ENCODE measurements around the gene RNPEPL1.

Gene RNPEPL1

DNA sequence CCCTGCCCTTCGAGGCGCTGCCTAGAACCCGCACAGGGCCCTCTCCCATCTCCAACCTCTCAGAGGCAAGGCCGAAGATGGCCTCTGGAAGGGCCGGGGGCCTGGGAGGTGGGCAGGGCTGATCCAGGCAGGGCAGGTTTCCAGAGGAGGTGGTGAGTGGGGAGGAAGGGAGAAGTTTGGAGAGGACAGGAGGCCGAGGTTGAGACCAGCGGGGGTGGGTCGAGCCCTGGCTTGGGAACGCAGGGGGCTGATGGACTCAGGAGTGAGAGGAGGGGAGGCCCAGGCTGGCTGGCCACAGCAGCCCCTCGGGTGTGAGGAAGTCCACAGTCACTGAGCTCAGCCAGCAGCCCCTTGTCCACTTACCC is 28.8 kb downstream of the RNPEPL1 start:
- Histone ChIP-seq H3K9me3 (ENCODE audit: control insufficient read depth, insufficient read depth, low read depth, low read length) (no peaks in the 10 kb centered on the region), H3K36me3 (ENCODE audit: control insufficient read depth in 2 of 2, insufficient read depth in 1 of 2, low read length in 2 of 2) (peaks cover 5 to 79% of the 10 kb centered on the region in 2 experiments), H3K4me3 (ENCODE audit: low read depth, low read length) (no peak overlapping the region), H3K27ac (ENCODE audit: extremely low read depth, low read depth, low read length) (no peak overlapping the region), H3K4me1 (ENCODE audit: control insufficient read depth, insufficient read depth, low read length) (no peaks in the 10 kb centered on the region)
- POLR2A ChIA-PET = no interaction called here
- CTCF ChIA-PET = no interaction called here
- TF ChIP-seq, protein P1, sequence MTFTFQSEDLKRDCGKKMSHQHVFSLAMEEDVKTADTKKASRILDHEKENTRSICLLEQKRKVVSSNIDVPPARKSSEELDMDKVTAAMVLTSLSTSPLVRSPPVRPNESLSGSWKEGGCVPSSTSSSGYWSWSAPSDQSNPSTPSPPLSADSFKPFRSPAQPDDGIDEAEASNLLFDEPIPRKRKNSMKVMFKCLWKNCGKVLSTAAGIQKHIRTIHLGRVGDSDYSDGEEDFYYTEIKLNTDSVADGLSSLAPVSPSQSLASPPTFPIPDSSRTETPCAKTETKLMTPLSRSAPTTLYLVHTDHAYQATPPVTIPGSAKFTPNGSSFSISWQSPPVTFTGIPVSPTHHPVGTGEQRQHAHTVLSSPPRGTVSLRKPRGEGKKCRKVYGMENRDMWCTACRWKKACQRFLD (tag by site-specific recombination; IDR thresholded peaks at IDR 0.05) = no peak
- no peak for TF ChIP-seq ZNF266 (tag by site-specific recombination; IDR thresholded peaks at IDR 0.05; ENCODE audit: low read depth)
- TF ChIP-seq ZNF311 (tag by site-specific recombination; IDR thresholded peaks at IDR 0.05; ENCODE audit: borderline replicate concordance) = no peak
- no peak for TF ChIP-seq HOXC10 (CRISPR knock-in tag; IDR thresholded peaks at IDR 0.05)
- TF ChIP-seq PRDM2 (tag by site-specific recombination; IDR thresholded peaks at IDR 0.05; ENCODE audit: borderline replicate concordance) = no peak
- TF ChIP-seq, protein P2, sequence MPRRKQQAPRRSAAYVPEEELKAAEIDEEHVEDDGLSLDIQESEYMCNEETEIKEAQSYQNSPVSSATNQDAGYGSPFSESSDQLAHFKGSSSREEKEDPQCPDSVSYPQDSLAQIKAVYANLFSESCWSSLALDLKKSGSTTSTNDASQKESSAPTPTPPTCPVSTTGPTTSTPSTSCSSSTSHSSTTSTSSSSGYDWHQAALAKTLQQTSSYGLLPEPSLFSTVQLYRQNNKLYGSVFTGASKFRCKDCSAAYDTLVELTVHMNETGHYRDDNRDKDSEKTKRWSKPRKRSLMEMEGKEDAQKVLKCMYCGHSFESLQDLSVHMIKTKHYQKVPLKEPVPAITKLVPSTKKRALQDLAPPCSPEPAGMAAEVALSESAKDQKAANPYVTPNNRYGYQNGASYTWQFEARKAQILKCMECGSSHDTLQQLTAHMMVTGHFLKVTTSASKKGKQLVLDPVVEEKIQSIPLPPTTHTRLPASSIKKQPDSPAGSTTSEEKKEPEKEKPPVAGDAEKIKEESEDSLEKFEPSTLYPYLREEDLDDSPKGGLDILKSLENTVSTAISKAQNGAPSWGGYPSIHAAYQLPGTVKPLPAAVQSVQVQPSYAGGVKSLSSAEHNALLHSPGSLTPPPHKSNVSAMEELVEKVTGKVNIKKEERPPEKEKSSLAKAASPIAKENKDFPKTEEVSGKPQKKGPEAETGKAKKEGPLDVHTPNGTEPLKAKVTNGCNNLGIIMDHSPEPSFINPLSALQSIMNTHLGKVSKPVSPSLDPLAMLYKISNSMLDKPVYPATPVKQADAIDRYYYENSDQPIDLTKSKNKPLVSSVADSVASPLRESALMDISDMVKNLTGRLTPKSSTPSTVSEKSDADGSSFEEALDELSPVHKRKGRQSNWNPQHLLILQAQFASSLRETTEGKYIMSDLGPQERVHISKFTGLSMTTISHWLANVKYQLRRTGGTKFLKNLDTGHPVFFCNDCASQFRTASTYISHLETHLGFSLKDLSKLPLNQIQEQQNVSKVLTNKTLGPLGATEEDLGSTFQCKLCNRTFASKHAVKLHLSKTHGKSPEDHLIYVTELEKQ (tag by site-specific recombination; IDR thresholded peaks at IDR 0.05; ENCODE audit: borderline replicate concordance) = no peak
- no peak for TF ChIP-seq PRDM1 (tag by site-specific recombination; IDR thresholded peaks at IDR 0.05)
- TF ChIP-seq ZNF335 (tag by site-specific recombination; conservative IDR thresholded peaks at IDR 0.05) = no peak
- no peak for TF ChIP-seq FEZF1 (tag by site-specific recombination; IDR thresholded peaks at IDR 0.05)
- TF ChIP-seq, protein P3, sequence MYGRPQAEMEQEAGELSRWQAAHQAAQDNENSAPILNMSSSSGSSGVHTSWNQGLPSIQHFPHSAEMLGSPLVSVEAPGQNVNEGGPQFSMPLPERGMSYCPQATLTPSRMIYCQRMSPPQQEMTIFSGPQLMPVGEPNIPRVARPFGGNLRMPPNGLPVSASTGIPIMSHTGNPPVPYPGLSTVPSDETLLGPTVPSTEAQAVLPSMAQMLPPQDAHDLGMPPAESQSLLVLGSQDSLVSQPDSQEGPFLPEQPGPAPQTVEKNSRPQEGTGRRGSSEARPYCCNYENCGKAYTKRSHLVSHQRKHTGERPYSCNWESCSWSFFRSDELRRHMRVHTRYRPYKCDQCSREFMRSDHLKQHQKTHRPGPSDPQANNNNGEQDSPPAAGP (tag by site-specific recombination; IDR thresholded peaks at IDR 0.05) = no peak
- TF ChIP-seq IKZF3 (tag by site-specific recombination; IDR thresholded peaks at IDR 0.05) = no peak
- TF ChIP-seq, protein P4, sequence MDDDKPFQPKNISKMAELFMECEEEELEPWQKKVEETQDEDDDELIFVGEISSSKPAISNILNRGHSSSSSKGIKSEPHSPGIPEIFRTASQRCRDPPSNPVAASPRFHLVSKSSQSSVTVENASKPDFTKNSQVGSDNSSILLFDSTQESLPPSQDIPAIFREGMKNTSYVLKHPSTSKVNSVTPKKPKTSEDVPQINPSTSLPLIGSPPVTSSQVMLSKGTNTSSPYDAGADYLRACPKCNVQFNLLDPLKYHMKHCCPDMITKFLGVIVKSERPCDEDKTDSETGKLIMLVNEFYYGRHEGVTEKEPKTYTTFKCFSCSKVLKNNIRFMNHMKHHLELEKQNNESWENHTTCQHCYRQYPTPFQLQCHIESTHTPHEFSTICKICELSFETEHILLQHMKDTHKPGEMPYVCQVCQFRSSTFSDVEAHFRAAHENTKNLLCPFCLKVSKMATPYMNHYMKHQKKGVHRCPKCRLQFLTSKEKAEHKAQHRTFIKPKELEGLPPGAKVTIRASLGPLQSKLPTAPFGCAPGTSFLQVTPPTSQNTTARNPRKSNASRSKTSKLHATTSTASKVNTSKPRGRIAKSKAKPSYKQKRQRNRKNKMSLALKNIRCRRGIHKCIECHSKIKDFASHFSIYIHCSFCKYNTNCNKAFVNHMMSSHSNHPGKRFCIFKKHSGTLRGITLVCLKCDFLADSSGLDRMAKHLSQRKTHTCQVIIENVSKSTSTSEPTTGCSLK (tag by site-specific recombination; IDR thresholded peaks at IDR 0.05) = no peak
